ENCODE data around the gene OSBPL10.
"Not testable (repeated sequence)": the region's sequence is repeated elsewhere in the genome, so short reads cannot be mapped to it uniquely, and the experiment has no call there.

- TF ChIP-seq, protein P1, sequence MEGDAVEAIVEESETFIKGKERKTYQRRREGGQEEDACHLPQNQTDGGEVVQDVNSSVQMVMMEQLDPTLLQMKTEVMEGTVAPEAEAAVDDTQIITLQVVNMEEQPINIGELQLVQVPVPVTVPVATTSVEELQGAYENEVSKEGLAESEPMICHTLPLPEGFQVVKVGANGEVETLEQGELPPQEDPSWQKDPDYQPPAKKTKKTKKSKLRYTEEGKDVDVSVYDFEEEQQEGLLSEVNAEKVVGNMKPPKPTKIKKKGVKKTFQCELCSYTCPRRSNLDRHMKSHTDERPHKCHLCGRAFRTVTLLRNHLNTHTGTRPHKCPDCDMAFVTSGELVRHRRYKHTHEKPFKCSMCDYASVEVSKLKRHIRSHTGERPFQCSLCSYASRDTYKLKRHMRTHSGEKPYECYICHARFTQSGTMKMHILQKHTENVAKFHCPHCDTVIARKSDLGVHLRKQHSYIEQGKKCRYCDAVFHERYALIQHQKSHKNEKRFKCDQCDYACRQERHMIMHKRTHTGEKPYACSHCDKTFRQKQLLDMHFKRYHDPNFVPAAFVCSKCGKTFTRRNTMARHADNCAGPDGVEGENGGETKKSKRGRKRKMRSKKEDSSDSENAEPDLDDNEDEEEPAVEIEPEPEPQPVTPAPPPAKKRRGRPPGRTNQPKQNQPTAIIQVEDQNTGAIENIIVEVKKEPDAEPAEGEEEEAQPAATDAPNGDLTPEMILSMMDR (IDR thresholded peaks at IDR 0.05; ENCODE audit: low read length): peak; percentile 13; the same call in 1 of the 2 replicates
- TF ChIP-seq EZH2 (IDR thresholded peaks at IDR 0.05; ENCODE audit: borderline replicate concordance, low read length): not testable (repeated sequence)
Observed at GRCh38 chr3:32010699-32011098, 29.6 kb upstream of the OSBPL10 start.

All from OCI-LY1 (cell line).